ENCODE measurements around the gene THRA.

DNA sequence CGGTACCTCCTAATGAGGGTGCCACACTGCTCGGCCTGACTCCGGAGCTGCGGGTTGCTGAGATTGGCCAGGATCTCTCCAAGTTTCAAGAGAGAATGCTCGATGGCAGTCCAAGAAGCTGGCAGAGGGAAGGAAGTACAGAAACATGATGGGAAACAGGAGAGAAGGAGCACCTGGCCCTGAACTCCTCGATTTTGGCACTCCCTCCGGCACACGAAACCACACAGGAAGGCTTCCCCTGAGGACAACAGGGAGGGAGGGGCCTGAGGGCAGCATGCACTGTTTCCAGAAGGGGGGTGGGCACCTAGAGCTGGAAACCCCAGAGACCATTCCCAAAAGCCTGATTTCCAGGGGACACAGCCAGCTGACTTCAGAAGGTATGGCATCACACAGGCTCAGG is 29.4 kb upstream of the THRA start:
- TF ChIP-seq CTCF (optimal IDR thresholded peaks at IDR 0.05 in 1 of 3, IDR thresholded peaks at IDR 0.05 in 1 of 3, conservative IDR thresholded peaks at IDR 0.05 in 1 of 3; ENCODE audit: extremely low read depth in 1 of 3, insufficient read depth in 2 of 3, low read length in 3 of 3): no peak
- no peak for TF ChIP-seq EZH2 (IDR thresholded peaks at IDR 0.05; ENCODE audit: low read length)
